IPS-11a (cell line): ENCODE measurements around the gene CDH26.
"Not testable (repeated sequence)": the region's sequence is repeated elsewhere in the genome, so short reads cannot be mapped to it uniquely, and the experiment has no call there.

Experiments used
- H3K4me3 ChIP-seq: one replicate; pipeline ENCODE4 v1.5.1; 2013; ENCODE audit warnings: low read depth, low read length, control low read depth

Gene CDH26

DNA sequence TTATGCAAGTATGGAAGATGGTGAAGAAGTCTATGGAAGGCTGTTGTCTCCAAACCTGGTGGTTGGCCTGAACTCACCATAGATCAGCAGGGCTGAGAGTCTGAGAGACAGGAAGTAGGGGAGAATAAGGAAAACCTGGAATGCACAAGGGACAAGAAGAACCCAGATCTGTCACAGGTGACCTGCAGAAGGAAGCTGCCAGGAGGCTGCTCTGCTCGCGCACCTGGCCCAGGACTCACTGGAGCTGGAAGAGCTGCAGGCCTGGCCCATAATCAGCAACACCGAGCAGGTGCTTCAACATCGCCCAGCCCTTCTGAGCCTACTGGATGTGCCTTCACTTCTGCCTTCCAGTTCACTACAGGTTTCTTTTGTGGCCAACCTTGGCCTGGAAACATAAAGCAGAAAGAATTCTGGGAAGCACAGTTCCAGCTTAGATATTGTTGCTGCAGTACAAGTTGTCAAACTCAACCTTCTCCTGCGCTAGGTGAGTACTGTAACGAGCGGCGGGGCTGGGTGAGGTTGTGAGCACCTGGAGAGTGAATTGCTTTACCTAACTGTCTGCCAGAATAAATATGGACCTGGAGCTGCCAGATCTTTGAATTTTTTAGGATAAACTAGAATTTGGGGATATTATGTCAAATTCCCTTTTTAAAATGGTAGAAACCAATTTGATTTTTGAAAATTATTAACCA, 82.4 kb downstream of the CDH26 start:
- no peak overlapping the region for H3K4me3 ChIP-seq

- H3K4me3 ChIP-seq, result not testable (repeated sequence)
These were observed 83.4 kb downstream of the CDH26 start for GRCh38 chr20:60041436-60042165.

DNA sequence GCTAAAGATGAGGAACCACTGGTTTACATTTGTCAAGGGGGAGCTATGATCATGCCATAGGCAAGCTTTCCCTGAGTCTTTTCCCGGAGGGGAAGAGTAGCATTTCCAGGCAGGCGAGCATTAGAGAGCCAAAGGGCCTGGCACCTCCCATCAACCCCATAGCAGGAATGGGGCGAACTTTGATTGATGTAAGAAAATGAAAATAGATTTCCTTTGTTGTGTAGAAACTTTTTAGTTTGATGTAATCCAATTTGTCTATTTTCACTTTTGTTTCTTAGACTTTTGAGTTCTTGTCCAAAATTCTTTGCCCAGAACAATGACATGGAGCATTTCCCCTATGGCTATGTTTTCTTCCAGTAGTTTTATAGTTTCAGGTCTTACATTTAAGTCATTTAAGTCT, 85.2 kb downstream of the CDH26 start:
- H3K4me3 ChIP-seq, result no peak overlapping the region

DNA sequence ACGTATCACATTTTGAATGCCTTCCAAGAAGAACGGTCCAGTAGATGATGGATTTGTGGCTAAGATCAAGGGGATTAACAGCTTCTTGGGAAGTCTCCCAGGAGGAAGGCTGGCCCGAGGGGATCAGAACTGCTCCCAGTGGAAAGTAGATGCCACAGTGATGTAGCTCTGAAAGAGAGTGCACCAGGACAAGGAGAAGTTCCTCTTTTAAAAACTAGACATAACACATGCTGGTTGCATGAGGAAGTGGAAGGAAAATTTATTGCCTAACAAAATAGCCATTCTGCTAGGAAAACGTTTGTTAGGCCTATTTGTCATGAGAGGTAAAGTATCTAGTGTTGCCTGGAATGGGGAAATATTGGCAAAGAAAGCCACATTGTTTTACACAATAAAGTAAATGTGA, 87.8 kb downstream of the CDH26 start:
- no peak overlapping the region for H3K4me3 ChIP-seq

GRCh38 chr20:60046436-60046835, 88.2 kb downstream of the CDH26 start:
- no peak overlapping the region for H3K4me3 ChIP-seq

GRCh38 chr20:60046860-60047259, 88.6 kb downstream of the CDH26 start:
- H3K4me3 ChIP-seq, result no peak overlapping the region

GRCh38 chr20:60048634-60049521, 90.7 kb downstream of the CDH26 start:
- H3K4me3 ChIP-seq, result no peak overlapping the region

- no peak overlapping the region for H3K4me3 ChIP-seq
These were observed 91.4 kb downstream of the CDH26 start for GRCh38 chr20:60049601-60050000.

DNA sequence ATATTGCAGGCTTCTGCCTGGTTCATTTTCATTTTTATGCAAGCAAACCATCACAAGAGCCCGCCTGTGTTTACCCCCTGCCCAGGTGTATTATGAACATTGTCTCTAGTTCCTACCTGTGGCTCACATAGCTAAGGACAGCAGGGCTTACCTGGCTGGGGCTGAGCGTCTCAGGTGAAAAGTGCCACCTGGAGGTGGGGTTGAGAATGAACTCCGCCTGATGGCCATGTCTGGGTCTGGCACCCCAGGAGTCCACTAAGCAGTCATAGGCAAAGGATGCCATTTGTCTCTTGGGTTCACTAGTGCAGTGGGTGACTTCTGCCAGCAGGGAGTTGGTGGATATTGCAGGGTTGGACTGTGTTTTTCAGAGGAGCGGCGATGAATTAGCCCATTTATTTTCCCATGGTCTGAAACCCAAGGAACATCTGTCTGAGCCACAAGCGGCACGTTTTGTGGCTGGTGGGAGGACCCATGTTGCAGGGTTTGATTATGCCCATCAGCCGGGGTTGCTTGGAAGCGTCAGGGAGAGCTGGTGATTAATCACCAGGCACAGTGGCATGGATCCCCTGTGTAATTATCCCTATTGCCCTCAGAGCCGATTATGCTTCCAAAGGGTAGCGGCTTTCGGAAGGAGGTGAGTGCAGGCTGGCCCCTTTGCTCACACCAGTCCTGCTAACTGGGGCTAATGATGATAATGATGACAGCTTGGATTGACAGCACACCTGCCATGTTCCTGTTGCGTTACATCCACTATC, 92.1 kb downstream of the CDH26 start:
- no peak overlapping the region for H3K4me3 ChIP-seq

DNA sequence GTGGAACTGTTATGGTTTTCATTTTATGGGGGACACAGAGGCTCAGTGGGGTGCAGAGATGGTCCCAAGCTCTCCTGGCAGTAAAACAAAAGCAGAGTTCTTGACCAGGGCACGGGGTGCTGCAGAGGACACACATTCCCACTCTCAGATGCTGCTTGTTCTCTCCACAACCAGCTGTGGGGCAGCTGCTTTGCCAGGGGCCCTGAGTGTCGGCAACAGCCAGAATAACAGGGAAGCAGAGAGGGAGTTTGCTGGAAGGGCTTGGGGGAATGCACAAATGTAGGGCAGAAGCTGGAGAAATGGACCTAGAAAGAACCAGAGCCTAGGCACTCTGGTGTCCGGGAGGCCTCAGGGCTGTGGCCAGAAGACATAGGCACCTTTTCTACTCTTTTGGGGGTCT, 93.7 kb downstream of the CDH26 start:
- H3K4me3 ChIP-seq, result no peak overlapping the region

- no peak overlapping the region for H3K4me3 ChIP-seq
These were observed 94.1 kb downstream of the CDH26 start for GRCh38 chr20:60052322-60052721.

DNA sequence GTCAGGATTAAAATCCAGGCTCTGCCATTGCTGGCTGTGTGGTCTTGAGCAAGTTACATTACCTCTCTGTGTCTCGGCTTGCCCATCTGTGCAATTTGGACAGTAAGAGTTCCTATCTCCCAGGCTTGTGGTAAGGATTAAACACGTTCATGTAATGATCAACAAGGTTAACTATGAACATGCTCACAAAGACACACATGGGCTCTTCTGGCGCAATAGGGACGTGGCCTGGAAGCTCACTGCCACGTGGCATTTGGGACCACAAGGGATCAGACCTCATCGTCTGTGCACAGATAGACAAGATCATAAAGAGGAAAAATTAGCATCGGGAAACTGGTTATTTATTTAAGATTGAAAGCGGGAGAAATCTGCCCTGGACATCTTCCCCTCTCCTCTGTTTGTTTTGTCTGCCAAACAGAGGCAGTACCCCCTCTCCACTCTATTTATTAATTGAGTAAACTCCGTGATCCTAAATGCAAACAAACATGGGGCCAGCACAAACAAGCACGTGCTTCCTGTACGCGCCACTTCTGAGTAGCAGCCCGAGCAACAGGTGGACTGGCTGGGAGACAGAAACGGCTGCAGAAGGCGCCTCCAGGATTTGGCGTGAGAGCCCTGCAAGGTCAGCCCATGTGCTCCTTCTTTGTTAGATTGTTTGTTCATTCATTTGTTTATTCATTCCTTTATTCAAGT, 95.0 kb downstream of the CDH26 start:
- no peak overlapping the region for H3K4me3 ChIP-seq

GRCh38 chr20:60053818-60054190, 95.6 kb downstream of the CDH26 start:
- no peak overlapping the region for H3K4me3 ChIP-seq

- no peak overlapping the region for H3K4me3 ChIP-seq
These were observed 96.8 kb downstream of the CDH26 start for GRCh38 chr20:60054716-60055634.

GRCh38 chr20:60055740-60056139, 97.5 kb downstream of the CDH26 start:
- H3K4me3 ChIP-seq, result no peak overlapping the region

- H3K4me3 ChIP-seq, result no peak overlapping the region
These were observed 98.3 kb downstream of the CDH26 start for GRCh38 chr20:60056407-60057122.

DNA sequence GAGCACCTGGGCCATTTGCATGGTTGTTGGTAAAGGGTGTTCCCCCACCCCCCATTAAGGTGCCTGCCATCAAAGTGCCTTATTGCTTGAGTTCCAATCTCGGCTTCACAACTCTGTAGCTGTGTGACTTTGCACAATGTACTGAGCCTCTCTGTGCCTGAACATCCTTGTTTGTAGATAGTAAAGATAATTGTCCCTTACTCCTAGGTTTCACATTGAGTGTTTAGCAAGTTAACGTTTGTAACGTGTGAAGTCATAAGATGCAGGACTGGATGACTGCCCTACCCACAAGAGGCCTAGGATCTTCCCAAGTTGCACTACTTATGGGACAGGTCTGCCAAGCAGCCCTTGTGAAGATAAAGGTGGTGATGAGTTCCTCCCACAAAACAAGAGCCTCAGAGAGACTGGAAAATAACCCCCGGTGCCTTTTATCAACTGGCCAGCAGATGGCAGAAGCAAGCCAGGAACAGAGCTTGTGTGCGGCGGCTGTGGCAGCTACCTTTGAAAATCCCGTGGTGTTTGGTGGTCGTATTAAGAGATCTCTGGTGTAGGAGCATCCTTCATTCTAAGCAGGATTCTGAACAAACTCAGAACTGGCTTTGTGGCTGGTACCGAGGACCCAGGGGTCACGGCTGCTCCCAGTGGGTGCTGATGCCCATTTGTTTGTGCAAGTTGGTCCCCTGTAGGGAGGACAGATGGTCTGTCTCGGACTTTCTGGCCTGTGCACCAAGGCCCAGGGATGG, 99.1 kb downstream of the CDH26 start:
- no peak overlapping the region for H3K4me3 ChIP-seq
